ENCODE results near the gene NEURL1B.

GRCh38 chr5:172722327-172722815 is 81.3 kb downstream of the NEURL1B start:
- TF ChIP-seq CTCF (IDR thresholded peaks at IDR 0.05): no peak
- TF ChIP-seq POLR2A (IDR thresholded peaks at IDR 0.05): no peak

All from heart left ventricle (tissue), 13 donors.